HepG2 (cell line): ENCODE data around the gene OSBPL3. TPM values are rescaled to one million over a fixed set of nuclear protein-coding genes. Genes with fewer than 3 reads are reported as not detected.

ENCODE experiments used
- ATAC-seq: fragments of 200-7000 bp; cut with Tn5 transposase; 3 replicates; pipeline ENCODE4 v1.9.1; 2020; ENCODE audit warnings: mild to moderate bottlenecking, moderate library complexity
- BruUV-seq: library from RNA; stranded (reverse); fragments of 400-500 nt; replicated peaks from 2 replicates; lab custom pipeline; 2021; lab: Mats Ljungman, UMichigan
- CTCF ChIA-PET: fragments of 300-600 bp; formaldehyde crosslinking; extraction: SDS; loops from one replicate; lab custom pipeline; 2021; ENCODE audit warnings: low total read pairs, inconsistent platforms, low intra/inter-chr PET ratio; lab: Yijun Ruan, JAX
- POLR2A ChIA-PET: fragments of 350-600 bp; sonication (Branson Sonifier 250); formaldehyde crosslinking; loops from one replicate; lab custom pipeline; 2020; ENCODE audit warnings: antibody characterized with exemption, inconsistent platforms; lab: Yijun Ruan, JAX
- DNase-seq: peaks from one replicate; pipeline ENCODE4 v3.0.0-alpha.2; 2015; ENCODE audit warnings: low spot score
- FAIRE-seq: peaks from 3 replicates; lab custom pipeline; 2011; peaks lifted over from hg19 to GRCh38; lab: Jason Lieb, UNC
- H2AFZ ChIP-seq: one replicate; pipeline ENCODE4 v1.6.1; 2011; ENCODE audit warnings: low read length, inconsistent platforms
- H3K27ac ChIP-seq: fragments of 300-600 bp; 3 replicates; pipeline ENCODE4 v1.8.0; 2011; ENCODE audit warnings: mixed run types, mild to moderate bottlenecking, mixed read lengths, low read length, inconsistent platforms; ENCODE audit not compliant: insufficient read depth; ENCODE audit errors: extremely low read length
- H3K27me3 ChIP-seq, 2 experiments: fragments of 200-600 bp in 1 of 2; 2 replicates in 1 of 2; 3 replicates in 1 of 2; pipeline versions ENCODE4 v1.6.0 to v1.8.0; 2011; ENCODE audit warnings: low read length in 2 of 2, mild to moderate bottlenecking in 2 of 2, moderate library complexity in 2 of 2, inconsistent platforms in 1 of 2; ENCODE audit not compliant: insufficient read depth in 2 of 2, control insufficient read depth in 1 of 2
- H3K36me3 ChIP-seq, 2 experiments: fragments of 200-600 bp in 1 of 2; replicated peaks in 1 of 2; 2 replicates in 1 of 2; 3 replicates in 1 of 2; pipeline versions ENCODE4 v1.5.1 to v1.8.0; 2011; ENCODE audit warnings: low read length in 2 of 2, inconsistent platforms in 1 of 2; ENCODE audit not compliant: insufficient read depth in 2 of 2, control insufficient read depth in 1 of 2
- H3K4me1 ChIP-seq: 2 replicates; pipeline ENCODE4 v1.5.1; 2012; ENCODE audit warnings: low read length, inconsistent platforms; ENCODE audit not compliant: insufficient read depth
- H3K4me2 ChIP-seq: 2 replicates; pipeline ENCODE4 v1.6.0; 2011; ENCODE audit warnings: low read depth, low read length, inconsistent platforms
- H3K4me3 ChIP-seq, 3 experiments: fragments of 200-600 bp in 1 of 3; sonication (generic), shearing (Covaris generic) in 1 of 3; replicated peaks in 1 of 3; 2 replicates each; pipeline ENCODE4 v1.5.1; 2011 to 2016; ENCODE audit warnings: low read length in 3 of 3, inconsistent platforms in 2 of 3, low read depth in 2 of 3, mild to moderate bottlenecking in 2 of 3, control low read depth in 1 of 3, mixed read lengths in 1 of 3; ENCODE audit not compliant: insufficient read depth in 1 of 3
- H3K79me2 ChIP-seq: one replicate; pipeline ENCODE4 v1.6.1; 2011; ENCODE audit warnings: low read length, inconsistent platforms; ENCODE audit not compliant: insufficient read depth
- H3K9ac ChIP-seq: 2 replicates; pipeline ENCODE4 v1.6.0; 2011; ENCODE audit warnings: mild to moderate bottlenecking, low read depth, low read length, inconsistent platforms; ENCODE audit not compliant: insufficient read depth
- H3K9me3 ChIP-seq: 2 replicates; pipeline ENCODE4 v1.5.1; 2012; ENCODE audit warnings: mild to moderate bottlenecking, low read length
- H4K20me1 ChIP-seq: 2 replicates; pipeline ENCODE4 v1.6.0; 2011; ENCODE audit warnings: inconsistent platforms, mild to moderate bottlenecking, low read length, moderate library complexity; ENCODE audit not compliant: insufficient read depth
- ARHGAP35 ChIP-seq: sonication (generic); formaldehyde crosslinking; IDR thresholded peaks from 2 replicates; pipeline ENCODE4 v1.9.0; 2022; ENCODE audit warnings: mild to moderate bottlenecking, inconsistent platforms, moderate library complexity, missing genetic modification reagents, borderline replicate concordance
- BCL6 ChIP-seq: IDR thresholded peaks from 2 replicates; pipeline ENCODE4 v1.6.1; 2016; ENCODE audit warnings: missing genetic modification reagents, missing compliant biosample characterization
- CHCHD3 ChIP-seq: sonication (generic); formaldehyde crosslinking; IDR thresholded peaks from 2 replicates; pipeline ENCODE4 v1.8.0; 2022; ENCODE audit warnings: mild to moderate bottlenecking, missing genetic modification reagents, moderate library complexity
- CREB1 ChIP-seq, 2 experiments: fragments of 450-650 bp in 1 of 2; IDR thresholded peaks; 2 replicates each; pipeline ENCODE4 v1.6.1; 2016 to 2017; ENCODE audit warnings: control low read depth in 1 of 2, mild to moderate bottlenecking in 1 of 2, missing compliant biosample characterization in 1 of 2, missing genetic modification characterization in 1 of 2
- DR1 ChIP-seq: sonication (generic); formaldehyde crosslinking; IDR thresholded peaks from 2 replicates; pipeline ENCODE4 v1.8.0; 2021; ENCODE audit warnings: mild to moderate bottlenecking, missing genetic modification reagents, inconsistent platforms
- MBD4 ChIP-seq: IDR thresholded peaks from 2 replicates; pipeline ENCODE4 v1.6.1; 2012; ENCODE audit warnings: low read length, inconsistent platforms, borderline replicate concordance
- MIER3 ChIP-seq: IDR thresholded peaks from 2 replicates; pipeline ENCODE4 v1.6.1; 2016; ENCODE audit warnings: missing compliant biosample characterization, borderline replicate concordance
- POLR2G ChIP-seq: fragments of 200-400 bp; formaldehyde crosslinking; IDR thresholded peaks from 2 replicates; pipeline ENCODE4 v1.6.1; 2018; ENCODE audit warnings: mild to moderate bottlenecking, low read depth, low read length, moderate library complexity
- SCMH1 ChIP-seq: sonication (generic); formaldehyde crosslinking; IDR thresholded peaks from 2 replicates; pipeline ENCODE4 v1.9.0; 2021; ENCODE audit warnings: missing genetic modification reagents, mild to moderate bottlenecking, borderline replicate concordance
- ZNF180 ChIP-seq: sonication (generic); formaldehyde crosslinking; IDR thresholded peaks from 2 replicates; pipeline ENCODE4 v1.4.0; 2020; ENCODE audit warnings: low read depth, missing genetic modification reagents, borderline replicate concordance
- ZNF333 ChIP-seq: sonication (generic); formaldehyde crosslinking; IDR thresholded peaks from 2 replicates; pipeline ENCODE4 v1.4.0; 2020; ENCODE audit warnings: mild to moderate bottlenecking, missing genetic modification reagents, borderline replicate concordance
- ZNF589 ChIP-seq: sonication (generic); formaldehyde crosslinking; conservative IDR thresholded peaks from 2 replicates; pipeline ENCODE4 v1.8.0; 2022; ENCODE audit warnings: mild to moderate bottlenecking, moderate library complexity, missing genetic modification reagents
- ZNF780A ChIP-seq: sonication (generic); formaldehyde crosslinking; IDR thresholded peaks from 2 replicates; pipeline ENCODE4 v1.8.0; 2022; ENCODE audit warnings: mild to moderate bottlenecking, missing genetic modification reagents, moderate library complexity
- WGBS: methylation state at CpG from one replicate; pipeline ENCODE4 v1.1.6; 2017; ENCODE audit warnings: low lambda C conversion rate; 5-methylcytosine and 5-hydroxymethylcytosine counted together
- in situ Hi-C: cut with HindIII; loops from 2 replicates; pipeline ENCODE4 v1.10.0; 2017; ENCODE audit warnings: low pct_unique_long_range_greater_than_20kb; ENCODE audit not compliant: extremely low pct_ligation_motif_present
- intact Hi-C: fragments of 100-400 bp; cut with micrococcal nuclease; formaldehyde crosslinking; loops from one replicate; pipeline ENCODE4 v1.10.0; 2022; ENCODE audit not compliant: unreplicated experiment
- polyA plus RNA-seq, 8 experiments: library from polyadenylated mRNA; depleted of rRNA in 3 of 8; stranded (reverse) in 7 of 8; unstranded in 1 of 8; fragments of >200 nt; fragmentation: Illumina TruSeq in 4 of 8; extraction: Trizol in 4 of 8; gene quantifications; 2 replicates each; pipeline versions ENCODE4 v1.2.1 to v1.2.3, GENCODE V29; 2011 to 2016; ENCODE audit warnings: low read depth in 4 of 8, missing spikeins in 1 of 8, mixed read lengths in 1 of 8; ENCODE audit not compliant: insufficient read depth in 1 of 8
- total RNA-seq, 5 experiments: library from RNA; depleted of rRNA; stranded (reverse); fragments of >200 nt; fragmentation: Illumina TruSeq; extraction: Trizol; gene quantifications; 2 replicates each; pipeline ENCODE4 v1.2.3, GENCODE V29; 2016; ENCODE audit warnings: low read depth in 1 of 5
- TF ChIP-seq, protein P1 (sequence below): sonication (generic); formaldehyde crosslinking; IDR thresholded peaks from 2 replicates; pipeline ENCODE4 v1.8.0; 2022; ENCODE audit warnings: missing genetic modification reagents, mild to moderate bottlenecking, inconsistent platforms, borderline replicate concordance
- TF ChIP-seq, protein P2 (sequence below): sonication (generic); formaldehyde crosslinking; IDR thresholded peaks from 2 replicates; pipeline ENCODE4 v1.4.0; 2020; ENCODE audit warnings: missing genetic modification reagents, mild to moderate bottlenecking, borderline replicate concordance
- TF ChIP-seq, protein P3 (sequence below): sonication (generic); formaldehyde crosslinking; IDR thresholded peaks from 2 replicates; pipeline ENCODE4 v1.4.0; 2020; ENCODE audit warnings: missing genetic modification reagents, mild to moderate bottlenecking, borderline replicate concordance
- TF ChIP-seq, protein P4 (sequence below): sonication (generic); formaldehyde crosslinking; IDR thresholded peaks from 2 replicates; pipeline ENCODE4 v1.4.0; 2020; ENCODE audit warnings: mild to moderate bottlenecking, missing genetic modification reagents

The OSBPL3 gene
- total and polyA plus RNA-seq, 2 of the 13 experiments (the other 11 are each of a cell fraction or from before 2014, with no cell fraction given), result 8.8 to 28.9 TPM

DNA sequence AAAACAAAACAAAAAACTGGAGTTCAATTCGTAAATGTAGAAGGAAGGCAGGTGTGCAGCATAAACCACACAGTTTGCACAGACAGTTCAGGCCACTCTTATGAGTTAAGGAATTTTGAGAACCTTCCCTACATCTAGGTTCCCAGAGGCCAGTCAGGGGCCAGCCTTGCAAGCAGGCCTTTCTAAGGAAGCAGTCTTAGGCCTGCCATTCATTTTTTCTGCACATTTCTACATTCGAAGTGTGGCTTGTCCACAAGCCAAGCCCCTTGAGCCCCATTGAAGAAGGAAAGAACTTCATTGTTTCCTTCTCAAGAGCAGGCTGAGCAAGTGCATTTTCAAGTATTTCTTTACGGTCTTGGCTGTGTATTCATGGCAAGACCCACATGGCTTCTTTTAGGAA lies 11.4 kb upstream of the OSBPL3 start:
- Histone ChIP-seq H4K20me1 (no peaks in the 10 kb centered on the region), H3K4me1 (peaks cover 6% of the 10 kb centered on the region), H3K4me2 (0 out of 2 replicates have a peak overlapping the region, but pooled peaks have one; percentile 0), H3K36me3 (no peaks in the 10 kb centered on the region), H3K27me3 (no peaks in the 10 kb centered on the region; a peak in 2 of 5 replicates), H3K27ac (no peak overlapping the region), H3K9ac (no peak overlapping the region), H2AFZ (no peak overlapping the region), H3K9me3 (no peaks in the 10 kb centered on the region), H3K4me3 (no peak overlapping the region), H3K79me2 (no peaks in the 10 kb centered on the region)
- DNase-seq (no peak), ATAC-seq (no peak), FAIRE-seq (no peak)
- intact Hi-C loops, result no loop called here
- CTCF ChIA-PET, result no interaction called here
- POLR2A ChIA-PET, result no interaction called here
- no TSS peak for BruUV-seq
- WGBS, result 34% methylated on average over 3 of the region's 3 CpGs
- in situ Hi-C loops, result no loop called here
- no peak for TF ChIP-seq DR1 (CRISPR knock-in tag)
- TF ChIP-seq, protein P1, sequence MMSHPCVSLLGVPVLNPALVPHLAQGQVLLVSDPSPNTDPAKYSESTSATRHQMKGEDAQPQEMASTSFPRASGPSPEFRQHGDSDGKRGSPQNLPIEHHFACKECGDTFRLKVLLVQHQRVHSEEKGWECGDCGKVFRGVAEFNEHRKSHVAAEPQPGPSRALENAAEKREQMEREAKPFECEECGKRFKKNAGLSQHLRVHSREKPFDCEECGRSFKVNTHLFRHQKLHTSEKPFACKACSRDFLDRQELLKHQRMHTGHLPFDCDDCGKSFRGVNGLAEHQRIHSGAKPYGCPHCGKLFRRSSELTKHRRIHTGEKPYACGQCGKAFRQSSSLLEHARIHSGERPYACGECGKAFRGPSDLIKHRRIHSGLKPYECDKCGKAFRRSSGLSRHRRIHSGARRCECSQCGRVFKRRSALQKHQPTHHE (CRISPR knock-in tag), result no peak
- no peak for TF ChIP-seq POLR2G
- TF ChIP-seq, protein P2, sequence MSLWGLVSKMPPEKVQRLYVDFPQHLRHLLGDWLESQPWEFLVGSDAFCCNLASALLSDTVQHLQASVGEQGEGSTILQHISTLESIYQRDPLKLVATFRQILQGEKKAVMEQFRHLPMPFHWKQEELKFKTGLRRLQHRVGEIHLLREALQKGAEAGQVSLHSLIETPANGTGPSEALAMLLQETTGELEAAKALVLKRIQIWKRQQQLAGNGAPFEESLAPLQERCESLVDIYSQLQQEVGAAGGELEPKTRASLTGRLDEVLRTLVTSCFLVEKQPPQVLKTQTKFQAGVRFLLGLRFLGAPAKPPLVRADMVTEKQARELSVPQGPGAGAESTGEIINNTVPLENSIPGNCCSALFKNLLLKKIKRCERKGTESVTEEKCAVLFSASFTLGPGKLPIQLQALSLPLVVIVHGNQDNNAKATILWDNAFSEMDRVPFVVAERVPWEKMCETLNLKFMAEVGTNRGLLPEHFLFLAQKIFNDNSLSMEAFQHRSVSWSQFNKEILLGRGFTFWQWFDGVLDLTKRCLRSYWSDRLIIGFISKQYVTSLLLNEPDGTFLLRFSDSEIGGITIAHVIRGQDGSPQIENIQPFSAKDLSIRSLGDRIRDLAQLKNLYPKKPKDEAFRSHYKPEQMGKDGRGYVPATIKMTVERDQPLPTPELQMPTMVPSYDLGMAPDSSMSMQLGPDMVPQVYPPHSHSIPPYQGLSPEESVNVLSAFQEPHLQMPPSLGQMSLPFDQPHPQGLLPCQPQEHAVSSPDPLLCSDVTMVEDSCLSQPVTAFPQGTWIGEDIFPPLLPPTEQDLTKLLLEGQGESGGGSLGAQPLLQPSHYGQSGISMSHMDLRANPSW, result no peak
- TF ChIP-seq, protein P3, sequence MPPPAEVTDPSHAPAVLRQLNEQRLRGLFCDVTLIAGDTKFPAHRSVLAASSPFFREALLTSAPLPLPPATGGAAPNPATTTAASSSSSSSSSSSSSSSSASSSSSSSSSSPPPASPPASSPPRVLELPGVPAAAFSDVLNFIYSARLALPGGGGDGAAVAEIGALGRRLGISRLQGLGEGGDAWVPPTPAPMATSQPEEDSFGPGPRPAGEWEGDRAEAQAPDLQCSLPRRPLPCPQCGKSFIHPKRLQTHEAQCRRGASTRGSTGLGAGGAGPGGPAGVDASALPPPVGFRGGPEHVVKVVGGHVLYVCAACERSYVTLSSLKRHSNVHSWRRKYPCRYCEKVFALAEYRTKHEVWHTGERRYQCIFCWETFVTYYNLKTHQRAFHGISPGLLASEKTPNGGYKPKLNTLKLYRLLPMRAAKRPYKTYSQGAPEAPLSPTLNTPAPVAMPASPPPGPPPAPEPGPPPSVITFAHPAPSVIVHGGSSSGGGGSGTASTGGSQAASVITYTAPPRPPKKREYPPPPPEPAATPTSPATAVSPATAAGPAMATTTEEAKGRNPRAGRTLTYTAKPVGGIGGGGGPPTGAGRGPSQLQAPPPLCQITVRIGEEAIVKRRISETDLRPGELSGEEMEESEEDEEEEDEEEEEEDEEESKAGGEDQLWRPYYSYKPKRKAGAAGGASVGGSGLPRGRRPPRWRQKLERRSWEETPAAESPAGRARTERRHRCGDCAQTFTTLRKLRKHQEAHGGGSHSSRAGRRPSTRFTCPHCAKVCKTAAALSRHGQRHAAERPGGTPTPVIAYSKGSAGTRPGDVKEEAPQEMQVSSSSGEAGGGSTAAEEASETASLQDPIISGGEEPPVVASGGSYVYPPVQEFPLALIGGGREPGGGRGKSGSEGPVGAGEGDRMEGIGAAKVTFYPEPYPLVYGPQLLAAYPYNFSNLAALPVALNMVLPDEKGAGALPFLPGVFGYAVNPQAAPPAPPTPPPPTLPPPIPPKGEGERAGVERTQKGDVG, result no peak
- TF ChIP-seq ZNF589 (CRISPR knock-in tag), result no peak
- no peak for TF ChIP-seq ARHGAP35 (CRISPR knock-in tag)
- TF ChIP-seq CREB1 (IDR thresholded peaks at IDR 0.05), result no peak
- no peak for TF ChIP-seq CREB1 (CRISPR knock-in tag; IDR thresholded peaks at IDR 0.05)
- TF ChIP-seq, protein P4, sequence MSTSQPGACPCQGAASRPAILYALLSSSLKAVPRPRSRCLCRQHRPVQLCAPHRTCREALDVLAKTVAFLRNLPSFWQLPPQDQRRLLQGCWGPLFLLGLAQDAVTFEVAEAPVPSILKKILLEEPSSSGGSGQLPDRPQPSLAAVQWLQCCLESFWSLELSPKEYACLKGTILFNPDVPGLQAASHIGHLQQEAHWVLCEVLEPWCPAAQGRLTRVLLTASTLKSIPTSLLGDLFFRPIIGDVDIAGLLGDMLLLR (CRISPR knock-in tag), result no peak
- no peak for TF ChIP-seq ZNF333
- no peak for TF ChIP-seq ZNF780A (CRISPR knock-in tag)
- no peak for TF ChIP-seq MIER3
- no peak for TF ChIP-seq BCL6 (CRISPR knock-in tag)
- no peak for TF ChIP-seq MBD4
- TF ChIP-seq SCMH1 (CRISPR knock-in tag), result no peak
- no peak for TF ChIP-seq ZNF180 (CRISPR knock-in tag)
- TF ChIP-seq CHCHD3 (CRISPR knock-in tag), result no peak
